Measurements from ENCODE around the gene TBXA2R. TPM values are rescaled to one million over a fixed set of nuclear protein-coding genes. Genes with fewer than 3 reads are reported as not detected.
"Not testable (repeated sequence)": the region's sequence is repeated elsewhere in the genome, so short reads cannot be mapped to it uniquely, and the experiment has no call there.

The TBXA2R gene
- total and polyA plus RNA-seq, 2 donors from 2014 or later, result 6.7 to 8.8 TPM

GRCh38 chr19:3632739-3633558, 26.3 kb upstream of the TBXA2R start:
- H3K36me3 ChIP-seq (ENCODE audit: control insufficient read depth in 2 of 3, insufficient read depth in 3 of 3, low read length in 3 of 3), result no peaks in the 10 kb centered on the region
- H3K9ac ChIP-seq (ENCODE audit: low read length in 3 of 3), result no peak overlapping the region
- H3K27ac ChIP-seq (ENCODE audit: low read depth in 2 of 2, low read length in 2 of 2), result no peak overlapping the region
- no peak for FAIRE-seq
- H3K9me3 ChIP-seq (ENCODE audit: control insufficient read depth in 2 of 3, insufficient read depth in 1 of 3, low read length in 3 of 3), result no peaks in the 10 kb centered on the region
- no peak for TF ChIP-seq CTCF (IDR thresholded peaks at IDR 0.05; ENCODE audit: borderline replicate concordance, extremely low read depth, insufficient read depth)
- intact Hi-C loops (cut with DNase I), result no loop called here
- no peaks in the 10 kb centered on the region for H3K4me1 ChIP-seq (ENCODE audit: control insufficient read depth in 2 of 3, insufficient read depth in 2 of 3, low read depth in 1 of 3, low read length in 3 of 3)
- DNase-seq, result no peak
- no peaks in the 10 kb centered on the region for H3K27me3 ChIP-seq (ENCODE audit: control insufficient read depth, insufficient read depth, low read length)
- no peak overlapping the region for H3K4me3 ChIP-seq (ENCODE audit: low read length in 3 of 3)

GRCh38 chr19:3632098-3632497, 25.4 kb upstream of the TBXA2R start:
- FAIRE-seq (no peak), DNase-seq (no peak)
- H3K4me1 ChIP-seq (ENCODE audit: control insufficient read depth in 2 of 3, insufficient read depth in 2 of 3, low read depth in 1 of 3, low read length in 3 of 3), result peaks cover 0 to 2% (median 0%) of the 10 kb centered on the region in 3 donors
- no peaks in the 10 kb centered on the region for H3K27me3 ChIP-seq (ENCODE audit: control insufficient read depth, insufficient read depth, low read length)
- no peak overlapping the region for H3K4me3 ChIP-seq (ENCODE audit: low read length in 3 of 3)
- H3K9ac ChIP-seq (ENCODE audit: low read length in 3 of 3), result no peak overlapping the region
- H3K9me3 ChIP-seq (ENCODE audit: control insufficient read depth in 2 of 3, insufficient read depth in 1 of 3, low read length in 3 of 3), result no peaks in the 10 kb centered on the region
- no peaks in the 10 kb centered on the region for H3K36me3 ChIP-seq (ENCODE audit: control insufficient read depth in 2 of 3, insufficient read depth in 3 of 3, low read length in 3 of 3)
- no peak overlapping the region for H3K27ac ChIP-seq (ENCODE audit: low read depth in 2 of 2, low read length in 2 of 2)
- intact Hi-C loops (cut with DNase I), result no loop called here
- TF ChIP-seq CTCF (IDR thresholded peaks at IDR 0.05; ENCODE audit: borderline replicate concordance, extremely low read depth, insufficient read depth), result no peak

- TF ChIP-seq CTCF (IDR thresholded peaks at IDR 0.05; ENCODE audit: borderline replicate concordance, extremely low read depth, insufficient read depth), result no peak
- intact Hi-C loops (cut with DNase I), result no loop called here
- H3K36me3 ChIP-seq (ENCODE audit: control insufficient read depth in 2 of 3, insufficient read depth in 3 of 3, low read length in 3 of 3), result no peaks in the 10 kb centered on the region
- no peak overlapping the region for H3K9ac ChIP-seq (ENCODE audit: low read length in 3 of 3)
- peaks cover 0 to 2% (median 0%) of the 10 kb centered on the region in 3 donors for H3K4me1 ChIP-seq (ENCODE audit: control insufficient read depth in 2 of 3, insufficient read depth in 2 of 3, low read depth in 1 of 3, low read length in 3 of 3)
- FAIRE-seq (no peak), DNase-seq (no peak)
- H3K9me3 ChIP-seq (ENCODE audit: control insufficient read depth in 2 of 3, insufficient read depth in 1 of 3, low read length in 3 of 3), result no peaks in the 10 kb centered on the region
- H3K27ac ChIP-seq (ENCODE audit: low read depth in 2 of 2, low read length in 2 of 2), result no peak overlapping the region
- H3K27me3 ChIP-seq (ENCODE audit: control insufficient read depth, insufficient read depth, low read length), result no peaks in the 10 kb centered on the region
- H3K4me3 ChIP-seq (ENCODE audit: low read length in 3 of 3), result no peak overlapping the region
Measured at GRCh38 chr19:3631053-3631861, 24.6 kb upstream of the TBXA2R start.

GRCh38 chr19:3628766-3629165, 22.1 kb upstream of the TBXA2R start:
- H3K27ac ChIP-seq (ENCODE audit: low read depth in 2 of 2, low read length in 2 of 2); H3K4me3 ChIP-seq (ENCODE audit: low read length in 3 of 3); H3K27me3 ChIP-seq (ENCODE audit: control insufficient read depth, insufficient read depth, low read length); H3K9ac ChIP-seq (ENCODE audit: low read length in 3 of 3); DNase-seq; H3K36me3 ChIP-seq (ENCODE audit: control insufficient read depth in 2 of 3, insufficient read depth in 3 of 3, low read length in 3 of 3); FAIRE-seq; intact Hi-C loops (cut with DNase I); H3K9me3 ChIP-seq (ENCODE audit: control insufficient read depth in 2 of 3, insufficient read depth in 1 of 3, low read length in 3 of 3): not testable (repeated sequence)
- H3K4me1 ChIP-seq (ENCODE audit: control insufficient read depth in 2 of 3, insufficient read depth in 2 of 3, low read depth in 1 of 3, low read length in 3 of 3), result peaks cover 0 to 17% (median 4%) of the 10 kb centered on the region in 3 donors
